ENCODE measurements around the gene SMAP1. TPM values are rescaled to one million over a fixed set of nuclear protein-coding genes. Genes with fewer than 3 reads are reported as not detected.

The SMAP1 gene
- total RNA-seq, 1 experiment from 2014 or later: 36.1 TPM

- Mint-ChIP-seq H3K4me3 (ENCODE audit: unreplicated experiment) (no peak overlapping the region), H3K27me3 (ENCODE audit: insufficient read depth, unreplicated experiment) (no peaks in the 10 kb centered on the region), H3K9me3 (ENCODE audit: unreplicated experiment) (no peaks in the 10 kb centered on the region), H3K36me3 (ENCODE audit: insufficient read depth, unreplicated experiment) (no peaks in the 10 kb centered on the region), H3K27ac (ENCODE audit: unreplicated experiment) (no peak overlapping the region), H3K4me1 (ENCODE audit: low read depth, unreplicated experiment) (no peaks in the 10 kb centered on the region)
- H3K27me3 ChIP-seq (replicated peaks; ENCODE audit: control insufficient read depth, insufficient read depth, low read length): no peaks in the 10 kb centered on the region
- intact Hi-C loops (cut with micrococcal nuclease; ENCODE audit: unreplicated experiment): no loop called here
- no peak overlapping the region for H3K4me3 ChIP-seq (ENCODE audit: low read depth, low read length)
- no peaks in the 10 kb centered on the region for H3K36me3 ChIP-seq (ENCODE audit: control insufficient read depth, insufficient read depth, low read length)
- H3K4me1 ChIP-seq: no peaks in the 10 kb centered on the region
- BruUV-seq (replicated peaks): no TSS peak
- no peak for TF ChIP-seq CTCF (IDR thresholded peaks at IDR 0.05; ENCODE audit: insufficient read depth in 1 of 2, low read depth in 1 of 2, low read length in 1 of 2, severe bottlenecking in 1 of 2, unreplicated experiment in 1 of 2)
- ChIA-PET POLR2A (interaction anchor here (0.7 kb wide), 1 partner anchor 785 kb away, joined by 3 read pairs; no protein-coding TSS in a partner anchor), CTCF (no interaction called here)
- no peaks in the 10 kb centered on the region for H3K9me3 ChIP-seq
- no peak for DNase-seq
Measured at GRCh38 chr6:70724524-70724923, 56.8 kb downstream of the SMAP1 start.

- Histone ChIP-seq H3K9me3 (no peaks in the 10 kb centered on the region), H3K4me1 (no peaks in the 10 kb centered on the region), H3K27me3 (replicated peaks; ENCODE audit: control insufficient read depth, insufficient read depth, low read length) (no peaks in the 10 kb centered on the region), H3K4me3 (ENCODE audit: low read depth, low read length) (no peak overlapping the region), H3K36me3 (ENCODE audit: control insufficient read depth, insufficient read depth, low read length) (no peaks in the 10 kb centered on the region)
- no peak for TF ChIP-seq CTCF (IDR thresholded peaks at IDR 0.05; ENCODE audit: insufficient read depth in 1 of 2, low read depth in 1 of 2, low read length in 1 of 2, severe bottlenecking in 1 of 2, unreplicated experiment in 1 of 2)
- no peak for DNase-seq
- POLR2A ChIA-PET: no interaction called here
- Mint-ChIP-seq H3K27ac (ENCODE audit: unreplicated experiment) (no peak overlapping the region), H3K27me3 (ENCODE audit: insufficient read depth, unreplicated experiment) (no peaks in the 10 kb centered on the region), H3K36me3 (ENCODE audit: insufficient read depth, unreplicated experiment) (no peaks in the 10 kb centered on the region), H3K4me1 (ENCODE audit: low read depth, unreplicated experiment) (no peaks in the 10 kb centered on the region), H3K9me3 (ENCODE audit: unreplicated experiment) (no peaks in the 10 kb centered on the region), H3K4me3 (ENCODE audit: unreplicated experiment) (no peak overlapping the region)
- BruUV-seq (replicated peaks): no TSS peak
- intact Hi-C loops (cut with micrococcal nuclease; ENCODE audit: unreplicated experiment): no loop called here
- CTCF ChIA-PET: no interaction called here
Measured at GRCh38 chr6:70725817-70726415, 58.2 kb downstream of the SMAP1 start.

GRCh38 chr6:70734381-70734780, 66.7 kb downstream of the SMAP1 start:
- H3K4me3 ChIP-seq (ENCODE audit: low read depth, low read length): no peak overlapping the region
- ChIA-PET CTCF (no interaction called here), POLR2A (no interaction called here)
- no peaks in the 10 kb centered on the region for H3K36me3 Mint-ChIP-seq (ENCODE audit: insufficient read depth, unreplicated experiment)
- no peaks in the 10 kb centered on the region for H3K4me1 Mint-ChIP-seq (ENCODE audit: low read depth, unreplicated experiment)
- intact Hi-C loops (cut with micrococcal nuclease; ENCODE audit: unreplicated experiment): no loop called here
- H3K9me3 Mint-ChIP-seq (ENCODE audit: unreplicated experiment): no peaks in the 10 kb centered on the region
- no peaks in the 10 kb centered on the region for H3K9me3 ChIP-seq
- no peaks in the 10 kb centered on the region for H3K27me3 Mint-ChIP-seq (ENCODE audit: insufficient read depth, unreplicated experiment)
- BruUV-seq (replicated peaks): no TSS peak
- H3K36me3 ChIP-seq (ENCODE audit: control insufficient read depth, insufficient read depth, low read length): no peaks in the 10 kb centered on the region
- H3K27me3 ChIP-seq (replicated peaks; ENCODE audit: control insufficient read depth, insufficient read depth, low read length): no peaks in the 10 kb centered on the region
- H3K27ac Mint-ChIP-seq (ENCODE audit: unreplicated experiment): no peak overlapping the region
- no peak for DNase-seq
- no peaks in the 10 kb centered on the region for H3K4me1 ChIP-seq
- TF ChIP-seq CTCF (IDR thresholded peaks at IDR 0.05; ENCODE audit: insufficient read depth in 1 of 2, low read depth in 1 of 2, low read length in 1 of 2, severe bottlenecking in 1 of 2, unreplicated experiment in 1 of 2): no peak
- no peak overlapping the region for H3K4me3 Mint-ChIP-seq (ENCODE audit: unreplicated experiment)

Data from Caco-2 (cell line).